HTERT RPE-1 (cell line): ENCODE data around the gene CPM.
"Not testable (repeated sequence)": the region's sequence is repeated elsewhere in the genome, so short reads cannot be mapped to it uniquely, and the experiment has no call there.

ENCODE experiments used
- in situ Hi-C: fragments of 300-500 bp; cut with MboI; formaldehyde crosslinking; loops from 4 replicates; pipeline ENCODE4 v1.14.3; 2020; ENCODE audit warnings: low sequenced_read_pairs

The CPM gene

GRCh38 chr12:68880660-68881325, 52.2 kb downstream of the CPM start:
- in situ Hi-C loops, result no loop called here

- in situ Hi-C loops, result no loop called here
Measured at GRCh38 chr12:68878846-68879245, 54.1 kb downstream of the CPM start.

GRCh38 chr12:68878283-68878682, 54.7 kb downstream of the CPM start:
- in situ Hi-C loops, result no loop called here

- in situ Hi-C loops, result no loop called here
Measured at GRCh38 chr12:68877583-68877982, 55.4 kb downstream of the CPM start.

- in situ Hi-C loops, result no loop called here
Measured at GRCh38 chr12:68876461-68876860, 56.5 kb downstream of the CPM start.

GRCh38 chr12:68873316-68873715, 59.7 kb downstream of the CPM start:
- in situ Hi-C loops, result no loop called here

- in situ Hi-C loops, result no loop called here
Measured at GRCh38 chr12:68871921-68872320, 61.0 kb downstream of the CPM start.

GRCh38 chr12:68871396-68871795, 61.6 kb downstream of the CPM start:
- in situ Hi-C loops, result no loop called here

- in situ Hi-C loops, result no loop called here
Measured at GRCh38 chr12:68870443-68870842, 62.5 kb downstream of the CPM start.

- in situ Hi-C loops, result no loop called here
Measured at GRCh38 chr12:68870011-68870410, 63.0 kb downstream of the CPM start.

- in situ Hi-C loops, result no loop called here
Measured at GRCh38 chr12:68868043-68868790, 64.8 kb downstream of the CPM start.

- in situ Hi-C loops, result no loop called here
Measured at GRCh38 chr12:68867606-68868005, 65.4 kb downstream of the CPM start.

- in situ Hi-C loops, result no loop called here
Measured at GRCh38 chr12:68866950-68867349, 66.0 kb downstream of the CPM start.

GRCh38 chr12:68865399-68866164, 67.4 kb downstream of the CPM start:
- in situ Hi-C loops, result no loop called here

GRCh38 chr12:68864604-68865003, 68.4 kb downstream of the CPM start:
- in situ Hi-C loops, result no loop called here

- in situ Hi-C loops, result not testable (repeated sequence)
Measured at GRCh38 chr12:68863886-68864454, 69.0 kb downstream of the CPM start.

GRCh38 chr12:68863109-68863770, 69.7 kb downstream of the CPM start:
- in situ Hi-C loops, result no loop called here

- in situ Hi-C loops, result no loop called here
Measured at GRCh38 chr12:68861890-68862289, 71.1 kb downstream of the CPM start.

GRCh38 chr12:68856510-68856909, 76.5 kb downstream of the CPM start:
- in situ Hi-C loops, result no loop called here

GRCh38 chr12:68855771-68856170, 77.2 kb downstream of the CPM start:
- in situ Hi-C loops, result no loop called here

GRCh38 chr12:68855111-68855510, 77.9 kb downstream of the CPM start:
- in situ Hi-C loops, result no loop called here
